Prostate gland (tissue), 2 donors: ENCODE results near the gene IRX2.

Source experiments
- POLR2AphosphoS5 ChIP-seq: sonication (generic); formaldehyde crosslinking; IDR thresholded peaks from one replicate; pipeline ENCODE4 v1.6.1; 2017; ENCODE audit warnings: antibody characterized with exemption
- TF ChIP-seq, protein P1 (sequence below), 4 experiments: fragments of 200-600 bp in 2 of 4; fragments of 450-650 bp in 2 of 4; sonication (generic) in 2 of 4; IDR thresholded peaks; 1 replicate in 3 of 4; 2 replicates in 1 of 4; pipeline ENCODE4 v1.5.1; 2016 to 2019; ENCODE audit warnings: antibody characterized with exemption in 4 of 4, mild to moderate bottlenecking in 2 of 4, moderate library complexity in 2 of 4

DNA sequence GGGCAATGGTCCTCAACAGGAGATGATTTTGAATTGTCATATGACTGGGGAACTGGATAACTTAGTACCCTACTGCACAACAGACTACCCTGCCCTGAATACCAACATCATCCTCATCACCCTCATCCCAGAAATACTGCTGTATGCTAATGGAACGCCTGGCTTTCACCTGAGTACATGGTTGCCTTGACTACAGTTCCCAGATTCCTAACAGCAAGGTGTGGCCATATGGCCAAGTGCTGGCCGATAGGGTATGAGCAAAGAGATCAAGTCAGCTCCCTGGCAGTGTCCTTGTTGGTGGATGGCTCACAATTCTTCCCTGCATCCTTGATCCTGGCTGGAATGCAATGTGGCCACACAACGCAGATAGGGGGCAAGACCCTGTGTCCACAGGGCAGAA is 31.2 kb upstream of the IRX2 start:
- TF ChIP-seq, protein P1, sequence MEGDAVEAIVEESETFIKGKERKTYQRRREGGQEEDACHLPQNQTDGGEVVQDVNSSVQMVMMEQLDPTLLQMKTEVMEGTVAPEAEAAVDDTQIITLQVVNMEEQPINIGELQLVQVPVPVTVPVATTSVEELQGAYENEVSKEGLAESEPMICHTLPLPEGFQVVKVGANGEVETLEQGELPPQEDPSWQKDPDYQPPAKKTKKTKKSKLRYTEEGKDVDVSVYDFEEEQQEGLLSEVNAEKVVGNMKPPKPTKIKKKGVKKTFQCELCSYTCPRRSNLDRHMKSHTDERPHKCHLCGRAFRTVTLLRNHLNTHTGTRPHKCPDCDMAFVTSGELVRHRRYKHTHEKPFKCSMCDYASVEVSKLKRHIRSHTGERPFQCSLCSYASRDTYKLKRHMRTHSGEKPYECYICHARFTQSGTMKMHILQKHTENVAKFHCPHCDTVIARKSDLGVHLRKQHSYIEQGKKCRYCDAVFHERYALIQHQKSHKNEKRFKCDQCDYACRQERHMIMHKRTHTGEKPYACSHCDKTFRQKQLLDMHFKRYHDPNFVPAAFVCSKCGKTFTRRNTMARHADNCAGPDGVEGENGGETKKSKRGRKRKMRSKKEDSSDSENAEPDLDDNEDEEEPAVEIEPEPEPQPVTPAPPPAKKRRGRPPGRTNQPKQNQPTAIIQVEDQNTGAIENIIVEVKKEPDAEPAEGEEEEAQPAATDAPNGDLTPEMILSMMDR (IDR thresholded peaks at IDR 0.05) = no peak
- TF ChIP-seq POLR2AphosphoS5 = no peak
